ENCODE data around the gene EEF1A2.

Gene EEF1A2

GRCh38 chr20:63466861-63467260 lies 32.0 kb downstream of the EEF1A2 start:
- no peak for DNase-seq

GRCh38 chr20:63466250-63466825 lies 32.5 kb downstream of the EEF1A2 start:
- no peak for DNase-seq

GRCh38 chr20:63465380-63466249 lies 33.3 kb downstream of the EEF1A2 start:
- DNase-seq = no peak

- DNase-seq = no peak
Measured at GRCh38 chr20:63464289-63464635, 34.6 kb downstream of the EEF1A2 start.

- DNase-seq = no peak
Measured at GRCh38 chr20:63463400-63464288, 35.2 kb downstream of the EEF1A2 start.

- no peak for DNase-seq
Measured at GRCh38 chr20:63462244-63462643, 36.6 kb downstream of the EEF1A2 start.

GRCh38 chr20:63461104-63461763 lies 37.6 kb downstream of the EEF1A2 start:
- no peak for DNase-seq

- no peak for DNase-seq
Measured at GRCh38 chr20:63459070-63459380, 39.9 kb downstream of the EEF1A2 start.

GRCh38 chr20:63458170-63459069 lies 40.5 kb downstream of the EEF1A2 start:
- no peak for DNase-seq

- no peak for DNase-seq
Measured at GRCh38 chr20:63457737-63458136, 41.1 kb downstream of the EEF1A2 start.

- DNase-seq = no peak
Measured at GRCh38 chr20:63456429-63457284, 42.2 kb downstream of the EEF1A2 start.

- DNase-seq = no peak
Measured at GRCh38 chr20:63455568-63455859, 43.4 kb downstream of the EEF1A2 start.

- DNase-seq = no peak
Measured at GRCh38 chr20:63454731-63455567, 43.9 kb downstream of the EEF1A2 start.

- DNase-seq = peak; percentile 24 to 41
Measured at GRCh38 chr20:63452821-63453523, 45.9 kb downstream of the EEF1A2 start.

GRCh38 chr20:63452341-63452740 lies 46.5 kb downstream of the EEF1A2 start:
- DNase-seq = no peak

GRCh38 chr20:63451821-63452220 lies 47.1 kb downstream of the EEF1A2 start:
- DNase-seq = no peak

GRCh38 chr20:63449796-63450730 lies 48.8 kb downstream of the EEF1A2 start:
- no peak for DNase-seq

GRCh38 chr20:63449025-63449424 lies 49.9 kb downstream of the EEF1A2 start:
- DNase-seq = no peak

- DNase-seq = no peak
Measured at GRCh38 chr20:63448031-63448430, 50.9 kb downstream of the EEF1A2 start.
